Measurements from ENCODE around the gene FAF1.

GRCh38 chr1:50418600-50419109 lies 541.4 kb downstream of the FAF1 start:
- TF ChIP-seq E2F4 (CRISPR knock-in tag; IDR thresholded peaks at IDR 0.05; ENCODE audit: low read depth), result no peak
- no peak for TF ChIP-seq NFIC (IDR thresholded peaks at IDR 0.05)
- TF ChIP-seq KLF16 (IDR thresholded peaks at IDR 0.05), result no peak
- TF ChIP-seq PTBP1 (IDR thresholded peaks at IDR 0.05; ENCODE audit: low read depth, low read length), result no peak
- TF ChIP-seq USF2 (CRISPR knock-in tag; IDR thresholded peaks at IDR 0.05), result no peak
- TF ChIP-seq EP300 (IDR thresholded peaks at IDR 0.05; ENCODE audit: low read length), result no peak
- no peak for TF ChIP-seq TGIF2 (CRISPR knock-in tag; IDR thresholded peaks at IDR 0.05)
- TF ChIP-seq CTCF (IDR thresholded peaks at IDR 0.05 in 2 of 3, conservative IDR thresholded peaks at IDR 0.05 in 1 of 3; ENCODE audit: insufficient read depth in 2 of 3, low read depth in 1 of 3, low read length in 3 of 3), result no peak
- TF ChIP-seq EZH2 (IDR thresholded peaks at IDR 0.05; ENCODE audit: borderline replicate concordance, low read depth, low read length), result no peak
- no peak for TF ChIP-seq GATA2 (CRISPR knock-in tag; IDR thresholded peaks at IDR 0.05)
- TF ChIP-seq EGR1 (conservative IDR thresholded peaks at IDR 0.05), result no peak
- TF ChIP-seq SPI1 (IDR thresholded peaks at IDR 0.05; ENCODE audit: borderline replicate concordance, low read depth, low read length), result no peak
- no peak for TF ChIP-seq CEBPB (tag; IDR thresholded peaks at IDR 0.05)

Data from K562 (cell line).